OCI-LY7 (cell line): ENCODE measurements around the gene DEF6.

ENCODE experiments used
- CTCF ChIP-seq: fragments of 200-600 bp; sonication (generic); conservative IDR thresholded peaks from 2 replicates; pipeline ENCODE4 v1.5.1; 2014; ENCODE audit warnings: mild to moderate bottlenecking, antibody characterized with exemption, low read length, moderate library complexity, mixed read lengths
- EZH2phosphoT487 ChIP-seq: fragments of 200-600 bp; sonication (generic); IDR thresholded peaks from 2 replicates; pipeline ENCODE4 v1.6.1; 2018; ENCODE audit warnings: low read depth, borderline replicate concordance, mild to moderate bottlenecking, mixed run types, antibody characterized with exemption, low read length, moderate library complexity, mixed read lengths

GRCh38 chr6:35342258-35343091, 44.9 kb downstream of the DEF6 start, which contains the start of gene PPARD:
- TF ChIP-seq CTCF: peak; percentile 97
- TF ChIP-seq EZH2phosphoT487: no peak
